Non-pigmented ciliary epithelial cell (primary cell): ENCODE measurements around the gene RBFOX1.
"Not testable (repeated sequence)": the region's sequence is repeated elsewhere in the genome, so short reads cannot be mapped to it uniquely, and the experiment has no call there.

Source experiments
- DNase-seq: peaks from one replicate; pipeline ENCODE4 v3.0.0-alpha.2; 2010; ENCODE audit warnings: low read depth

The RBFOX1 gene

DNA sequence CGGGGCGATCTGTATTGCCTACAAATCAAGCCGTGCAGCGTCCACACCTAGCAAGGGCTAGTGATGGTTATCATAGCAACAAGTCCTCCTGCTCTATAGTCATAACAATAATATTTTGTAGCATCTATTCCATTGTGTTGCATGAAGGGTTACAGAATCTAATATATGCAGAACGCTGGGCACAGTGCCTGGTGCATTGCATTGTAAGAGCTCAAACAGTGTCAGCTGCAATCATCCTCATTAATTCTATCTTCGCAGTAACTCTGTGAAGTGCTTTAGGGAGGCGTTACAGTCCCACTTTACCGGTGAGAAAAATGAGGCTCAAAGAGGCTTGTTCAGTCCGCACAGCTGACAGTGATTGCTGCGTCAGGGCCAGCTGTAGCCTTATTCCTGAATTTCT, 149.4 kb downstream of the RBFOX1 start:
- DNase-seq: no peak

- DNase-seq: no peak
These were observed 150.1 kb downstream of the RBFOX1 start for GRCh38 chr16:7482596-7483290.

GRCh38 chr16:7487574-7488323, 155.1 kb downstream of the RBFOX1 start:
- no peak for DNase-seq

DNA sequence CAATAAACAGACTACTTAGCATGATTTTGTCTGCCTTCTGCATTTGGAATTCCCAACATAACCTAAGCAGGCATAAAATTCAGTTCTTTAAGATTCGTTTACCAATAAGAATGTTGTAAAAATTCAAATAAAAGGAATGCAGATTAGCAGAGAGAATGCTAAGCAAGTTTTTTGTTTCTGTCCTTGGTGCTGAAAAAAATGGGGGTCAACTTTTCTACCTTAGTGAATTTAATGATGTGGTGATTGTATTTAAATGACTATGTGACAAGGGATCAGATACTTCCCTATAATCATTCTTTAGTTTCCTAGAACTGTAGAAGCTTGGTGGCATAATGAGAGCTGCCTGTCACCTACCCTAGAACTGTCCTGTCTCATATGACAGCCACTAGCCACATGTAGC, 159.5 kb downstream of the RBFOX1 start:
- no peak for DNase-seq

DNA sequence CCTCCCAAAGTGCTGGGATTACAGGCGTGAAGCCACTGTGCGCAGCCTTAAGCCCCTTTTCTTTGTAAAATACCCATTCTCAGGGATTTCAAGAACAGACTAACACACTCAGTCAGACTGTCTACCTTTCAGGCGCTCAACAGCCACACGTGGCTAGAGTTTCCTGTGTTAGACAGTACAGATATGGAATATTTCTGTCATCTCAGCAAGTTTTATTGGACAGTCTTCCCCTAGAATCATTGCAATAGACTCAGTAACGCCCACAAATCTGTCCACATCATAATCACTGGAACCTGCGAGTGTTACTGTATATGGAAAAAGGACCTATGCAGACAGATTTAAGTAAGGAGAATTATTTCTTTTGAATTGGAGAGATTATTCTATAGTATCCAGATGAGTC, 160.5 kb downstream of the RBFOX1 start:
- no peak for DNase-seq

GRCh38 chr16:7497691-7498090, 165.0 kb downstream of the RBFOX1 start:
- no peak for DNase-seq

GRCh38 chr16:7501868-7502267, 169.2 kb downstream of the RBFOX1 start:
- DNase-seq: no peak

DNA sequence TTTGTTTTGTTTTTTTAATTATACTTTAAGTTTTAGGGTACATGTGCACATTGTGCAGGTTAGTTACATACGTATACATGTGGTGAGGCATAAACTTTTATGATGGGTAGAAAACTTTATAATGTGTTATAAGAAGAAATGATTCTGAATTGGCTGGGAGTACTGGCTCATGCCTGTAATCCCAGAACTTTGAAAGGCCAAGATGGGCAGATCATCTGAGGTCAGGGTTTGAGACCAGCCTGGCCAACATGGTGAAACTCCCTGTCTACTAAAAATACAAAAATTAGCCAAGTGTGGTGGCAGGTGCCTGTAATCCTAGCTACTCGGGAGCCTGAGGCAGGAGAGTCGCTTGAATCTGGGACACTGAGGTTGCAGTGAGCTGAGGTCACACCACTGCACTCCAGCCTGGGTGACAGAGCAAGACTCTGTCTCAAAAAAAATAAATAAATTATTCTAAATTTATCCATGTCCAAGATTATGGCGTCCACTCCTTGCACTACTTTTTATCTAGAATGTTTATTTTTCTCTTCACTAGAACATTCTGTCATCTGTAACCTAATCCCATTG, 170.0 kb downstream of the RBFOX1 start:
- DNase-seq: not testable (repeated sequence)

DNA sequence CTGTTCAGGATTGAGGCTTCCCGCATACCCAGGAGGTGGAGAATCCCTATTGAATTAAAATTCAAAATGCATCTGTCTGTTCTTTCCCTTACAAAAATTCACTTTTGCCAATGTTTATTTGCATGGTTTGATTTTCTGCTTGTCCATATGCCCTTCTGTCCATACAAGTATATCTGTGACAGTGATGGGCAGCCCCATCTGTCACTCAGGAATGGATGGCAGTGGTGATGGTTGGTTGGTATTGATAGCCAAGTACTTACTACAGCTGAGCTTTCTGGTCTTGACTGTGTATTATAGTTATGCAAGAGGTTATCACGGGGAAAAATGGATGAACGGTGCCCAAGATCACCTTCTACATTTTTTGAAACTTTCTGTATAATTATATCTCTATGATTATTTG, 171.0 kb downstream of the RBFOX1 start:
- no peak for DNase-seq

DNA sequence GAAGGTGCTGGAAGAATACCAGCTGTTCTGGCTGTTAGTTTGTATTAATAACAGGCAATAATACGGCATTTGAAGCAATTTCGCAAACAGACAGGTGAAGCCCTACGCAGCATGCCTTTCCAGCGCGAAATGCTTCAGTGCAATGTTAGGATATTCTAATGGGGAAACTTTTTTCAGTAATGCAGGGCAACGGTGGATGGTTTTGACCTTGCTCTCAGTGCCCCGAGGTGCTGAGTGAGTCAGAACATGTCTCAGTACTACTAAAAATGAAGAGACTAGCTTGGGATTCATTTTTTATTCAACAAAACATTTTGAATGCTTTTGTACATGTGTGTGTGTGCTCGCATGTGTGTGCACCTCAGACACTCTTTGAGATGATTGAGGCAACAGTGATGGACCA, 172.2 kb downstream of the RBFOX1 start:
- DNase-seq: no peak

DNA sequence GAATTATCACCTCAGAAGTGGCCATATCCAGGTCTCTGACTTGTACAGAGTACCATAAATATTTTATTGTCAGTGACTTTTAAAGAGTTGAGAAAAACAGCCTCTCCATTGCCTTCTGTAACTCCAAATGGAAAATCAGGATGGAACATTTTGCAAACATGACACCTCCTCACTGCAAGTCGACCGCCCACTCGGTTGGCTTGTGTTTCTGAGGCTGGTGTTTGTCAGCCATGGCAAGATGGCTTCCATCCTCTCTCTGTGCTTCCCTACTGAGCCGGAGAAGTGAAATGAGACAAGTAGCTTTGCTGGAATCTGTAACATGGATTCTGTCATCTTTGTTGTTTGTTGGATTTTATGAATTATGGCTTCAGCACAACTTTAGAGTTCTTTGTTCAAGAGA, 172.8 kb downstream of the RBFOX1 start:
- no peak for DNase-seq

- DNase-seq: no peak
These were observed 173.7 kb downstream of the RBFOX1 start for GRCh38 chr16:7506363-7506762.

GRCh38 chr16:7508656-7509055, 176.0 kb downstream of the RBFOX1 start:
- DNase-seq: no peak

DNA sequence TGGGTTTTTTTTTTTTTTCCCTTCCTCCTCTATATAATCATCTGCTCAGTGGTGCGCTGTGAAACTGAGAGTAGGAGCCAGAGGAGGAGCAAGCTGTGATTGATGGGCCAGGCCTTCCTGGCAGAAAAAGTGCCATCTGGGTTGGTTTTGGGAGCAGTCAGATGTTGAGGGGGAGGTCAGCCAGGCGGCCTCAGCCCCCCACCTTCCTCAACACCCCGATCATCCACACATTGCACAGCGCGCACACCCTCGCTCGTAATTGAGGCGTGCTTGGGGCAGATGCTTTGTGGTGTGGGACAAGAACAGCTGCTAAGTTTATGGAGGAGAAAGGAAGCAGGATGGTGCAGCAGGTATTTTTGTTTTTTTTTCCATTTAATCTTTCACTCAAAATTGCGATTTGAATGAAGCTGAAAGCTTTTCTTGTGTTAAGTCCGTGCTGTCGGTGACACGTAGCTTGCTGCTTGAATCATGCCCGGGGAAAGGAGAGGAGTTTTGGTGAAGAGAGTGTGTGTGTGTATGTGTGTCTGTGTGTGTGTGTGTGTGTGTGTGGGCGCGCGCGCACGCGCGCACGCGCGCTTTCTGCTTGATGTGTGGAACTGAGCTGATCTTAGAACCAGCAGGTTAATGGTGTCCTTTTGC, 177.4 kb downstream of the RBFOX1 start:
- no peak for DNase-seq

DNA sequence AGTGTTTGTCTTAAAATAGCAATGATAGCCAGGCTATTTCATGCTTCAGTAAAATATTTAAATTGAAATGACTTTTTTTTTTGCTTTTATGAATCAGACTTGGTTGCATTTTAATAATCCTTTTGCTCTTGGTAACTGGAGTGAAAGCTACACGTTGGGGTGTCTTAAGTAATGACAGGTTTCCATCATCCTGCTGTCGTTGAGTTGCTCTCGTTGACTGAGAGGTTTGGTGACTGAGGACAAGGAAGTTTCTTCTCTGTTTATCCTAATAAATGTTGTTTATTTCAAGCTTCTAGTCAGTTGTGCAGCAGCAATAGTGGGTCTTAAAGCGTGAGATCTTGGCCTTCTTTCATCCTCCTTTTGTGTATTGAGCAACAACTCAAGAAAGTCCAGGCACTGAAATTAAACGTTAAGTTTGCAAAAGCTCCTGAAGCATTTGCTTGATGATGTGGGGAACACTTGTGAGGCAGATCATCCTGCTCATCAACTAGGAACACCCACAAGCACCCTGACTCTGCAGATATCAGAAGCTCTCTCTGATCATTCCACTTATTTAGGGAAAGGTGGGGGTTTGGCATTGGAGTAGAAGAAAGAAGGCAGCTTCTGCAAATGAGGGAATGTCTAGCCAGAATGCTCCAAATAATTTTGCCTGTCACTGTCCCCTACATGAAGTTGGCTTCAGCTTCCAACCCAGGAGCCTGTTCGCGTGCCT, 179.1 kb downstream of the RBFOX1 start:
- DNase-seq: no peak

- DNase-seq: no peak
These were observed 179.9 kb downstream of the RBFOX1 start for GRCh38 chr16:7512503-7512902.

- no peak for DNase-seq
These were observed 180.8 kb downstream of the RBFOX1 start for GRCh38 chr16:7513429-7513828.

DNA sequence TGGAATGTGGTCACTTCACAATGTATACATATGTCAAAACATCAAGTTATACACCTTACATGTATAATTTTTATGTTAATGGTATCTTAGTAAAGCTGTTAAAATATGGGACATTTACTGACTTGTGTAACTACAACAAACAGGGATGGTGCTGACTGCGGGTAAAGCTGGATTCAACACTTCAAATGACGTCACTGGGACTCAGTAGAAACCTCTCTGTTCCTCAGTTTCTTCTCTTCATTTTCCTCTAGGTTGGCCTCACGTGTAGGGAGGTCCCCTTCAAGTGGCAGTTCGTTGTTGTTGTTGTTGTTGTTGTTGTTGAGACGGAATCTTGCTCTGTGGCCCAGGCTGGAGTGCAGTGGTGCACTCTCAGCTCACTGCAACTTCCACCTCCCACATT, 182.9 kb downstream of the RBFOX1 start:
- DNase-seq: no peak

DNA sequence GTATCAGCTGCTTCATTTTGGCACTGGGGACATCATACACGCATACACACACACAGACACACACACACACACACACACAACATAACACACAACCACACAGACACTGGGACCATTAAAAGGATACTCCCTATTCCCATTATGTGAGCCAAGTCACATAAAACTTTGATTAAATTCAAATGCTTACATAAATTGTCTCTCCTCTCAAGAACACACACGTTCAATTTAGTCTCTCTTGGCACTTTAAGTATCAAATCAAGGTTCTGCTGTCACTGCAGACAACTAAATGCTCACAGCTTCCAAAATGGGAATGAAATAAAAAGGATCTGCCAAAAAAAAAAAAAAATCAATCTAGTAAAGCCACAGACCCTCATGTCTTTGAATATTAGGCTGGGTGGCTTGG, 184.9 kb downstream of the RBFOX1 start:
- no peak for DNase-seq

DNA sequence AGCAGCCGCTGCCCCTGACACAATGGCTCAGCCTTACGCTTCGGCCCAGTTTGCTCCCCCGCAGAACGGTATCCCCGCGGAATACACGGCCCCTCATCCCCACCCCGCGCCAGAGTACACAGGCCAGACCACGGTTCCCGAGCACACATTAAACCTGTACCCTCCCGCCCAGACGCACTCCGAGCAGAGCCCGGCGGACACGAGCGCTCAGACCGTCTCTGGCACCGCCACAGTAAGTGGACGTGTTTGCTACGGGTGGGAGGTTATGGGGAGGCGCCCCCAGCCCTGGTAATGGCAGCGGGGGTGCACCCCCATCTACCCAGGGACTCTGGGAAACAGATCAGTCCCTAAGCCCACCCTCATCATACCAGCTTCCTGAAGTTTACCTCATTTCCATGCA, 185.5 kb downstream of the RBFOX1 start:
- no peak for DNase-seq

- no peak for DNase-seq
These were observed 189.2 kb downstream of the RBFOX1 start for GRCh38 chr16:7521834-7522233.

- no peak for DNase-seq
These were observed 191.8 kb downstream of the RBFOX1 start for GRCh38 chr16:7524419-7524818.
